HT-29 (cell line): ENCODE data around the gene IGFBP3. TPM values are rescaled to one million over a fixed set of nuclear protein-coding genes. Genes with fewer than 3 reads are reported as not detected.
A peak's percentile ranks its signal among the peaks of the same experiment; 100 is the strongest.
"Not testable (repeated sequence)": the region's sequence is repeated elsewhere in the genome, so short reads cannot be mapped to it uniquely, and the experiment has no call there.

Experiments
- DNase-seq: peaks from one replicate; pipeline ENCODE4 v3.0.0-alpha.2; 2015; ENCODE audit warnings: low spot score
- total RNA-seq: library from RNA; depleted of rRNA; stranded (reverse); fragments of >200 nt; shearing (Covaris generic); gene quantifications from 2 replicates; pipeline ENCODE4 v1.2.3, GENCODE V29; 2014; rRNA removed

IGFBP3 gene, protein sequence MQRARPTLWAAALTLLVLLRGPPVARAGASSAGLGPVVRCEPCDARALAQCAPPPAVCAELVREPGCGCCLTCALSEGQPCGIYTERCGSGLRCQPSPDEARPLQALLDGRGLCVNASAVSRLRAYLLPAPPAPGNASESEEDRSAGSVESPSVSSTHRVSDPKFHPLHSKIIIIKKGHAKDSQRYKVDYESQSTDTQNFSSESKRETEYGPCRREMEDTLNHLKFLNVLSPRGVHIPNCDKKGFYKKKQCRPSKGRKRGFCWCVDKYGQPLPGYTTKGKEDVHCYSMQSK
- not detected in 2 replicates for total RNA-seq

DNA sequence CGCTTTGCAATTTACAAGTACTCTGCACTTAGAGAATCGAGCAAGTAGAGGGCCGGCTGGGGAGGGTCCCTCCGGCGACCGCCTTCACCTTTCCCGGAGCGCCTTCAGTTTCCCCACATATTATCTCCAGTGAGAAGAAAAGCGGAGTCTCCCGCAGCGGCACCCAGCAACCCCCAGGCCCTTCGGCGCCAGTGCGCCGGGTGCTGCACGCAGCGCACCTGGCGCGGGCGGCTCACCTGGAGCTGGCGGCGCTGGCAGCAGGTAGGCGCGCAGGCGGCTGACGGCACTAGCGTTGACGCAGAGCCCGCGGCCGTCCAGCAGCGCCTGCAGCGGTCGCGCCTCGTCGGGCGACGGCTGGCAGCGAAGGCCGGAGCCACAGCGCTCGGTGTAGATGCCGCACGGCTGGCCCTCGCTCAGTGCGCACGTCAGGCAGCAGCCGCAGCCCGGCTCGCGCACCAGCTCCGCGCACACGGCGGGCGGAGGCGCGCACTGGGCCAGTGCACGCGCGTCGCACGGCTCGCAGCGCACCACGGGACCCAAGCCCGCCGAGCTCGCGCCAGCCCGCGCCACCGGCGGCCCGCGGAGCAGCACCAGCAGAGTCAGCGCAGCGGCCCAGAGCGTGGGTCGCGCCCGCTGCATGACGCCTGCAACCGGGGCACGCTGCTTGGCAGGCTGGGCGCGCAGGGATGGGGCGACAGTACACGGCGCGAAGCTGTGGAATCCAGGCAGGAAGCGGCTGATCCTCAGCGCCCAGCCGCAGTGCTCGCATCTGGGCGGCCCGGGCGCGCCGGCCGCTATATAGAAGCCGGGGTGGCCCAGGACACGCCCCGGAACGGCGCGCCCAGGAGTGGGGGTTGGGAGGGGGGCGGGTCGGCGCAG lies at the start of gene IGFBP3:
TSS of gene IGFBP3 (minus strand) at position 771 of the 879 bp plus-strand sequence. CDS start at position 639, 132 bp downstream.
- DNase-seq: no peak

DNA sequence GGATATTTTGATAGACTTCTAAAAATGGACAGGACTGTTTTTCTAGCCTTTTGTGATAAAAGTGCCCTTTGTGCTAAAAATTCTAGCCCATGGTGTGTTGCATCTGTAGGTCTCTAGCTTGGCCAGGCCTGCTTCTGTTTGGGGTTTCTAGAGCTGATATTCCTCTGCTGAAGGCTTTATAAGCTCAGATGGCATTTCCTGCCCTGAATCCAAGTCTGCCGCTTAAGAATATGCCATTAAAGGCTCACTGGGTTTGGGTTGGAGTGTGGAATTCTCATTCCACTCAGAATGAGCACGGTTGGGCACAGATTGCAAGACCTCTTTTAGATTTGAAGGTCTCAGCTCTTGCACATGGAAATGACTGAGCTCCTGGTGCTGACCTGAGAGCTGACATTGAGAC lies 49.4 kb upstream of the IGFBP3 start:
- no peak for DNase-seq

DNA sequence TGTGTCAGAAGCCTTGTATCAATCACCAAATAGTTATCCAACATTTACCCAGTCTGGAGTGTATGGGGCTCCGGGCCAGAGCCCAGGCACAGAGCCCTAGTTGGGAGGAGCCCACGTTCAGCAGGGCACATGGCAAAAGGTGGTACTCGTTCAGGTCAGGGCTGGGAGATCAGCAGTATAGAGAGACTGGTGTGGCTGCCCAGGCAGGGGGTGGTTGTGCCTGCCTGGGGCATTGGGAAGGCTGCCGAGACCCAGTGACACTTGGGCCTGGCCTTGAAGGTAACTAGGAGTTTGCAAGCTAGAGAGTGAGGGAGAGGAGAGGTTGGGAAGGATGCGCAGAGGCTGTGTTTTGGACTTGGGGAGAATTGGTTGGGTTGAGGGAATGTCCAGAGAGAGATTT lies 48.9 kb upstream of the IGFBP3 start:
- no peak for DNase-seq

DNA sequence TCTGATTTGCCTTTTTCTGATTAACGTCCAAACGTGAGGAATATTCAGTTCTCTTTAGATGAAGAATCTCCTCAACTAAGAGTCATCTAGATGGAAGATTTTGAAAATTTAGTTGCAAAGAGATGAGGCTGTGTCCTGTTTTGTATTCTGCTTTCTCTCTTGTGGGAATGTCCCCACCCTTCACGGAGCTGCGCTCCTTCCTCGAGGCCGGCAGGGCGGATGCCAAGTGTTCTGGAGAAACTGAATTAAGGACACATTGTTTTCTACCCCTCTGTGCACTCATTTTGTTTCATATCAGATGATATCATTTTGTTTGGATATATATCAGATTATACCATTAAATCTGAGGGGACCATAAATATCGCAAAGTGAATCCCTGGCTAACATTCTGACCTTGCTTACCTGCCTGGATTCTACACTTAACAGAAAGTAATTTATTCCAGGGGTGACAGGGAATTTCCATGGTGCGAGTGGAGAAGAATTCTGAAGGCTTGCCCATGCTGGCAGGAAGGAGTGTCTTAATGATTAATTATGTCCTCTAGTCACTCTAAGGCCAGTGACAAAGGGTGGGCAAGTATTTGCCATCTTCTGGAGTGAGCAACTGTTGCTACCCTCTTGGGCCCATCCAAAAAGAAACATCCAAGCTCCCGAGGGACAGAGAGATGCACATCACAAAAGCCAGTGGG lies 47.9 kb upstream of the IGFBP3 start:
- DNase-seq: peak; percentile 60

DNA sequence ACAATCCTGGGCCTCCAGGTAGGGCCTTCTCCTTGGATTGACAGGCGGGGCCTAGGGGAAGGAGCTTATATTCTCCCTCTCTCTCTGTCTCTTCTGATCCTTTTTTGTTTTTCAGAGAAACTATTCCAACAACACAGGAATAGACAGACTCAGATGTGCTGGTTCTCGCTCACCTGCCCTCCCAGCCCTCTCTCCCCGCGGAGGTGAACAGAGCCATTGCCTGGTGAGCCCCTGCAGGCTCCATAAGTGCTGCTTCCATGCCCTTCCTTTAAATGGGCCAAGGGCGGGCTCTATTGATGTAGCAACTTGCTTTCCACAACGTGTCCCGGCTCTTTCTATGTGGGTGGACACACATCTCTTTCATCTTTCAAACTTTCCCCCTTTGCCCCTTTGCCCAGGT lies 47.2 kb upstream of the IGFBP3 start:
- no peak for DNase-seq

DNA sequence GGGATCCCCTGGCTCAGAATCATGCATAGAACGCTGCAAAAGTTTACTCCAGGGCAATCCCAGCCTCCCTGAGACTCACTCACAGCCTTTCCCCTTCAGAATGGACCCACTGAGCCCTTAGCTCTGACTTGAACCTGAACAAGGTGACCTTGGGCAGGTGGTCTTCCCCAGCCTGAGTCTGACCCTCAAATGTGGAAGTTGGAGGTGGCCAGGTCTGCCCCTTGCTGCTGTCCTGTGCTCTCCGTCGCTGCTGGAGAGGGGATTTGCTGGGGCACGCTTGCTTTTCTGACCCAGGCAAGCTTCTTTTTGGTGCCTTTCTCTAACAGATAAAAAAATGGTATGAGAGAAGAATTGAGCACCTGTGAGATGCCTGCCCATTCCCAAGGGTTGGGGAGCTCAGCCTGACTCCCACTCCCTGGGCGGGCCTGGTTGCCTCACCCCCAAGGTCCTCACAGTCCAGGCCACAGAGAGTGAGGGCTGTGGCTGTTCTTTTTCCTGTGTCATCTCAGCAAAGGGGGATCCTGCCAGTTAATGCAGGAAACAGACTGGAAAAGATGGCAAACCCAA lies 46.6 kb upstream of the IGFBP3 start:
- no peak for DNase-seq

DNA sequence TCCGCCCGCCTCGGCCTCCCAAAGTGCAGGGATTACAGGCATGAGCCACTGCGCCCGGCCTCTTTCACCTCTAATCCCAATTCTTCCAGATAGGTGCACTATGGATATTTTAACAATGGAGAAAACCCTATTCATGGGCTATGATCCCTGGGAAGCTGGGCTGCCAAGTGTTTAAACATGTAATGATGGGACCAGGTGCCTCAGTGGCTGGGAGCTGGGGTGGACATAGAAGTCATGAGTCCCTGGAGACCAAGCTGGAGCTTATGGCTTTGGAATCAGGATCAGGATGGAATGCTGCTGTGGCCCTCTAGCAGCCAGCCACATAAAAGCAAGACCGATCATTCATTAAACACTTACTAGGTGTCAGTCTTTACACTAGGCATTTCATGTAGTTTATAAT lies 41.8 kb upstream of the IGFBP3 start:
- peak; percentile 21 for DNase-seq

DNA sequence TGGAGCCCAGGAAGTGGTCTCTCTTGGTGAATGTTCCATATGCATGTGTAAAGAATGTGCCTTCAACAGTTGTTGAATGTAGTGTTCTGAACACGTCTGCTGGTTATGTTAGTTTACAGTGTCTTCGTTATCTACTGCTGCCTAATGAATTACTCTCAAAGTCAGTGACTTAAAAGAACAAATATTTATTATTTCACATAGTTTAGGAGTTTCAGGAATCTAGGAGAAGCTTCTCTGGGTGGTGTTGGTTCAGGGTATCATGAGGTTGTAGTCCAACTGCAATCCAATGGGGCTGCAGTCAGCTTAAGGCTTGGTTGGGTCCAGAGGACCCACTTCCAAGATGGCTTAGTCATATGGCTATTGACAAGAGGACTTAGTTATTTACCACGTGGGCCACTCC lies 36.6 kb upstream of the IGFBP3 start:
- no peak for DNase-seq

DNA sequence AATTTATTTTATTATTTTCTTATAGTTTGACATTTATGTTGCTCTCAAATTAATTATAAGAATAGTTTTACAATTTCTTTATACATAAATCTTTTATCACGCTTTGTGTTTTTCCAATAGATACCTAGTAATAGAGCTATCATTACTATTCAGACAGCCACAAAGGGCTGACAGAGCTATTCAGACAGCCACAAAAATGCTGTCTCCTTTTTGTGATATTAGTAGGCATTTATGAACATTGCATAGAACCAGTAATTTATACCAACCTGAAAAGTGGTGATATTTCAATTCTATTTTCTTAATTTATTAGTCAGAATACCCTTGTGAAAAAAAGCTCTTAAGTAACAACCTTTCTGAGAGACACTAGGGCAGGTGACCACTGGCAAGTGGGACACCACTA lies 34.2 kb upstream of the IGFBP3 start:
- DNase-seq: no peak

DNA sequence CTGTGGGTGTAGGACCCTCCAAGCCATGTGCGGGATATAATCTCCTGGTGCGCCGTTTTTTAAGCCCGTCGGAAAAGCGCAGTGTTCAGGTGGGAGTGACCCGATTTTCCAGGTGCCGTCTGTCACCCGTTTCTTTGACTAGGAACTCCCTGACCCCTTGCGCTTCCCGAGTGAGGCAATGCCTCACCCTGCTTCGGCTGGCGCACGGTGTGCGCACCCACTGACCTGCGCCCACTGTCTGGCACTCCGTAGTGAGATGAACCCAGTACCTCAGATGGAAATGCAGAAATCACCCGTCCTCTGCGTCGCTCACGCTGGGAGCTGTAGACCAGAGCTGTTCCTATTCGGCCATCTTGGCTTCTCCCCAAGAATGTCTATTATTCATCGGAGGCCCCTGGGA lies 32.0 kb upstream of the IGFBP3 start:
- not testable (repeated sequence) for DNase-seq

DNA sequence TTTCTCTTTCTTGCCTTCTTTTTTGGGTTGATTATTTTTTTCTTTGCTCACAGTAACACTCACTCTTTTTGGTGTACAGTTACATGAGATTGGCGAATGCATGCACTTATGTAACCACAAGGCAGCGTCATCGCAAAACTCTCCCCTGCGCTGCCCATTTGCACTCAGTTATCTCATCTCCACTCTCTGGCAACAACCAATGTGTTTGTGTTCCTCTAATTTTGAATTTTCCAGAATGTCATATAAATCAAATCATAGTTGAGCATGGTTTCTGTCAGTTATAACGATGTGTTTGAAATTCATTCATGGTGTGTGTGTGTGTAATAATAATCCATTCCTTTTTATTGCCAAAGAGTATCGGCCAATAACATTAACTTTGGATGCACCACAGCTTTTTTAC lies 23.0 kb upstream of the IGFBP3 start:
- DNase-seq: no peak

DNA sequence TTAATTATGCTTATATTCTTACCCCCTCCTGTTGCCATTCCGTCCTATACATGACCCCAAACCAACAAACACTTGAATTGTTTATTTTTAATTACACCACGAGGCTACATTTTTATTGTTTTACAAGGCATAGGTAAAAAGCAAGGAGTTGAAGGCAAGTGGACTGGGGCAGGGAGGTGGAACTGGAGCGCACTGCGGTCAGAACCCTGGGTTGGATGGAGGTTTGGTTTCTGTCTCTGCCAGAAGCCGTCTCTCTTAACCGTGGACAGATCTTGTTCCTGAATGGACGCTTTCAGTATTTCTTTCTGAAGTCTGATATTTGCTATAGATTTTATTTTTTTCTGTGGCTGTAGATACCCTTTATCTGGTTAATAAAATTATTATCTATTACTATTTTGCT lies 19.9 kb upstream of the IGFBP3 start:
- DNase-seq: no peak

DNA sequence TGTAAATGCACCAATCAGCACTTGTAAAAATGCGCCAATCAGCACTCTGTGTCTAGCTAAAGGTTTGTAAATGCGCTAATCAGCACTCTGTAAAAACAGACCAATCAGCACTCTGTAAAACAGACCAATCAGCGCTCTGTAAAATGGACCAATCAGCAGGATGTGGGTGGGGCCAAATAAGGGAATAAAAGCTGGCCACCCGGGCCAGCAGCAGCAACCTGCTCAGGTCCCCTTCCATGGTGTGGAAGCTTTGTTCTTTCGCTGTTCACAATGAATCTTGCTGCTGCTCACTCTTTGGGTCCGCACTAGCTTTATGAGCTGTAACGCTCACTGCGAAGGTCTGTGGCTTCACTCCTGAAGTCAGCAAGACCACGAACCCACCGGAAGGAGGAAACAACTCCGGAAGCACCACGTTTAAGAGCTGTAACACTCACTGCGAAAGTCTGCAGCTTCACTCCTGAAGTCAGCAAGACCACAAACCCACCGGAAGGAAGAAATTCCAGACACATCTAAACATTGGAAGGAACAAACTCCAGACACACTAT lies 19.2 kb upstream of the IGFBP3 start:
- not testable (repeated sequence) for DNase-seq

DNA sequence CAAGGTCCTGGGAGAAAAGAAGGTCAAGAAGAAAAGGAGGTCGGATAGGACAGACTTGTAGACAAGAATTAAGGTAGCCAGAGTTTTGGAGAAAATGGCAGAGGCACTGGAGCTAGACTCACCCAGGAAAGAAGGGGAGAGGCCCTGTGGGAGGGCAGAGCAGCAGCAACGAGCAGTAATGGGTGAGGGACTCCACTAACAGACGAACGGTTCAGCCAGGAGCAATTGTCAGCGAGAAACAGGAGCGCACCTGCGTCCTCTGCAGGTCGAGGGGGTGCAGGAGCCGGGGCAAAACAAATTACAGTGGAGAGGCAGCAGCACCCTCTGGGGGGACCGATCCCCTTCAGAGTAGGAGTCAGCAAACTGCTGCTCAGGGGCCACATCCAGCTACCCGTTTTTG lies 18.5 kb upstream of the IGFBP3 start:
- DNase-seq: no peak

DNA sequence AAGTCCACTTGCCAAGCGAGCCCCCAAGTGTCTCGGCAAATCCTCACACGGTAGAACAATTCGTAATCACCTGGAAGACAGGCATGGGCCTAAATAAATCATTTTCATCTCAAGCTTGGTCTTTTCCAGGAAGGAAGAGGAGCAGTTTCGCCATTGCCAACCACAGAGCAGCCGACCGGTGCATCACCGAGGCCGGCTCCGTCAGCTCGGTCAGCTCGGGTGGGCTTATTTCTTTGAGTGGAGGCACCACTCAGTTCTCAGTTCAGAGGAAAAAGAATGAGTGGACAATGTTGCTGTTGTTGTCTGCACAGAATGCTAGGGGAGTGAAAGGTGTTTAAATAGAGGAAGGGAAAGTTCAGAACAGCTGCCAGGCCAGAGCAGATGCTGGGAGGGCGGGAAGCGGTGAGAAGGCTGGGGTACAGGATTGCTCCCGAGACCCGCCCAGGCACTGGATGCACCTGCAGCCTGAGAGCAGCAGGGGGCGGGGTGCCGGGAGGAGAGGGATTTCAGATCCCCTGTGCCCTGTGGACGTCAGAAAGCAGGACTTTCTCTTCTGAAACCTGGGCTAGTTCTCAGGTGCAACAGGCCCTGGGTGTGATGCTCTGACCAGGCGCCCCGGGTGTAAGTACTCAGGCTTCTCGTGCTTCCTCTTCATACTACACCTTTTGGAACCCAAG lies 17.7 kb upstream of the IGFBP3 start:
- peak; percentile 38 for DNase-seq

DNA sequence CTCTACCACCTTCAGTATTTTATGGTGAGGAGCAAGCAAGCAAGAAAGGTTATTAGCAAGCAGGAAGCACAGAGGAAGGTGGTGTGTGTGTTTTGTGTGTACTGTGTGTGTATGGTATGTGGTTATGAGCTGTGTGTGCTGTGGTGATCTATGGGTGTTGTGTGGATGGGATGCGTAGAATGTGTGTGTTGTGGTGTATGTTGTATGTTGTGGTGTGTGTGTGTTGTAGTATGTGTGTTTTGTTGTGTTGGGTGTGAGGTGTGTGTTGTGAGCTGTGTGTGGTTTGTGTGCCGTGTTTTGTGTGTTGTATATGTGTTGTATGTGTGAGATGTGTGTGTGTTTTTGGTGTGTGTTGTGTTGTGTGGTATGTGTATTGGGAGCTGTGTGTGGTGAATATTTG lies 16.8 kb upstream of the IGFBP3 start:
- DNase-seq: no peak

DNA sequence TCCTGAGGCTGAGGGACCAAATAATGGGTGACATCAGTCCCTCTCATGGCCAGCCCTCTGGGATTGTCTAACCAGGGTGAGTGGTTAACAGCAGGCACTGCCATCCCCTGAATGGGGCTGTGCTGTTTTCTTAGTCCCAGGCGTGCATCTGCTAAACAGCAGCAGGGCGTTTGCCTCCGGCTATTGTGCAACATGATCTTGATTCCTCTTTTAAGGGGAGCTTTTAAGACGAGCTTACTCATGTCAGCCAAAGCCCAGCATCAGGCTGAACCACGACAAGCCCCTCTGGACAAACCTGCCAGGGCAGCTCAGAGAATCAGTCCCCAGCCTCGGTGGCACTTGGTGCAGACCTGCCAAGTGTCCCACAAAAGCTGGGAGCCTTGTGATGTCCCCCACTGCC lies 16.2 kb upstream of the IGFBP3 start:
- no peak for DNase-seq

DNA sequence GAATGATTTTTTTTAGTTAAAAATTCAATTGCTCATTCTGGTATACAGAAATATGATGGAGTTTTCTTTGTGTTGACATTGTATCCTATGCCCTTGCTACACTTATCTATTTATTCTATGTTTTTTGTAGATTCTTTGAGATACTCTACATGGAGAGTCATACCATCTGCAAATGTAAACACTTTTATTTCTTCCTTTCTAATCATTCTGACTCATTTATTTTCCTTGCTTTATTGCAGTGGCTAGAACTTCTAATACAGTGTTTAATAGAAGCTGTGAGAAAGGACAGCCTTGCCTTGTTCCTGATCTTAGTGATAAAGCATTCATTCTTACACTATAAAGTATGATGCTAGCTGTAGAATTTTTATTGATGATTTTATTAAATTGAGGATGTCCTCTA lies 9.9 kb upstream of the IGFBP3 start:
- DNase-seq: no peak

DNA sequence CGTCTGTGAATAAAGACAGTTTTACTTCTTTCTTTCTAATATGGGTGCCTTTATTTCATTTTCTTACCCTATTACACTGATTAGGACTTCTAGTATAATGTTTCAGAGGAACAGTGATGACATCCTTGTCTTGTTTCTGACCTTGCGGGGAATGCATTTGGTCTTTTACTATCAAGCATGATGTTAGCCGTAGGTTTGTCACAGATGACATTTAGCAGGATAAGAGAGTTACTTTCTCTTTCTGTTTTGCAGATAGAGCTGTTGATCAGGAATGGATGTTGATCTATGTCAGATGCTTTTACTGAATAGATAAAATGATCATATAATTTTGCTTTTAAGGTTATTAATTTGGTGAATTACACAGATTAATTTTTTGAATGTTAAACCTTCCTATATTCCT lies 6.6 kb upstream of the IGFBP3 start:
- no peak for DNase-seq

DNA sequence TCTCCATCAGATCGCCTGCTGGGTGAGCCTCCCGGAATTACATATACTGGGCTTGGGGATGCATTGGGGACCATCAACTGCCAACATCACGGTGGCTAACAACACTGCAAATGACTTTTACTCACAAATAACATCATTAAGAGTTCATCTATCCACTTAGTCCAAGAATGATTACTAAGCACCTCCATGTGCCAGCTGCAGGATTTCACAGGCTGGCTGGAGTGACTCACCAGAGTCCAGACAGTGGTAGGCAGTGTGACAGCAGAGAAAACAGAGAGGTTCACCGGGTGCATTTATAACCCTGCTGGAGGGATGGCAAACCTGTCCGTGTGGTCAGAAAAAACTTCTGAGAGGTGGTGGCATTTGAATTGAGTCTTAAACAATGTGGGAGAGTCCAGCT lies 3.2 kb upstream of the IGFBP3 start:
- peak; percentile 70 for DNase-seq

DNA sequence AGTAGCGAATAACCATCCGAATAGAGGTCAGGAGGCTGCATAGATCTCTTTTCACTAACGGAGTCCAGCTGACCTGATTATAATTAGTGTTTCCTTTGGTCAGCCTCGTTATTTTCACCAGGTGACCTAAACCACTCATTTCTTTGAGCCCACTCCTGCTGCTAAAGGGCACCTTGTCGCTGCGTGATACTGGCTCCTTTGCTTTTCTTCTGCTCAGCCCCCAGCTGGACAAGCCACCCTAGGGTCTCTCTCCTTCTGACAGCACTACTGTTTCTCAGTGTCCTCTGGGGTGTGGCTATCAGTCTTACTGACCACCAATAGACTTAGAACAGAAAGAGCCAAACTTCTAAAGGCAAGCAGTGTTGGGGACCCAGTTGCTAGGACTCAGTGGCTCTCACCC lies 2.7 kb upstream of the IGFBP3 start:
- peak; percentile 7 for DNase-seq
